H7 (cell line): ENCODE data around the gene PHC2. TPM values are rescaled to one million over a fixed set of nuclear protein-coding genes. Genes with fewer than 3 reads are reported as not detected.

Experiments used
- DNase-seq: peaks from one replicate; pipeline ENCODE4 v3.0.0; 2012
- H3K27me3 ChIP-seq: 2 replicates; pipeline ENCODE4 v1.6.0; 2011; ENCODE audit warnings: mild to moderate bottlenecking, low read length; ENCODE audit not compliant: control insufficient read depth, insufficient read depth
- H3K36me3 ChIP-seq: replicated peaks from 2 replicates; pipeline ENCODE4 v1.5.1; 2011; ENCODE audit warnings: low read length; ENCODE audit not compliant: control insufficient read depth, insufficient read depth
- H3K4me3 ChIP-seq: 2 replicates; pipeline ENCODE4 v1.5.1; 2011; ENCODE audit warnings: low read depth, mild to moderate bottlenecking, control low read depth, low read length, moderate library complexity; ENCODE audit not compliant: insufficient read depth
- total RNA-seq: library from RNA; depleted of rRNA; stranded (reverse); fragments of >200 nt; shearing (Covaris generic); gene quantifications from 2 replicates; pipeline ENCODE4 v1.2.3, GENCODE V29; 2014

Gene PHC2
- total RNA-seq, 1 experiment from 2014 or later, result 50.5 TPM

- peak; percentile 76 for DNase-seq
- peaks cover 5% of the 10 kb centered on the region for H3K27me3 ChIP-seq
- no peaks in the 10 kb centered on the region for H3K36me3 ChIP-seq
- H3K4me3 ChIP-seq, result no peak overlapping the region
Observed at GRCh38 chr1:33342041-33342723, 88.7 kb downstream of the PHC2 start.

GRCh38 chr1:33341190-33341589 is 89.7 kb downstream of the PHC2 start:
- Histone ChIP-seq H3K36me3 (no peaks in the 10 kb centered on the region), H3K4me3 (no peak overlapping the region), H3K27me3 (peaks cover under 1% of the 10 kb centered on the region; the same call in 1 of the 2 replicates)
- no peak for DNase-seq

GRCh38 chr1:33339413-33339812 is 91.5 kb downstream of the PHC2 start:
- no peak for DNase-seq
- no peaks in the 10 kb centered on the region for H3K36me3 ChIP-seq
- no peaks in the 10 kb centered on the region; the same call in 1 of the 2 replicates for H3K27me3 ChIP-seq
- H3K4me3 ChIP-seq, result no peak overlapping the region

- Histone ChIP-seq H3K36me3 (no peaks in the 10 kb centered on the region), H3K27me3 (no peaks in the 10 kb centered on the region; the same call in 1 of the 2 replicates), H3K4me3 (no peak overlapping the region)
- peak; percentile 44 for DNase-seq
Observed at GRCh38 chr1:33338440-33339211, 92.3 kb downstream of the PHC2 start.

- Histone ChIP-seq H3K36me3 (no peaks in the 10 kb centered on the region; the same call in 1 of the 2 replicates), H3K27me3 (no peaks in the 10 kb centered on the region; the same call in 1 of the 2 replicates), H3K4me3 (no peak overlapping the region)
- DNase-seq, result no peak
Observed at GRCh38 chr1:33338048-33338439, 92.9 kb downstream of the PHC2 start.

- Histone ChIP-seq H3K4me3 (no peak overlapping the region), H3K36me3 (no peaks in the 10 kb centered on the region; the same call in 1 of the 2 replicates), H3K27me3 (no peaks in the 10 kb centered on the region; the same call in 1 of the 2 replicates)
- no peak for DNase-seq
Observed at GRCh38 chr1:33337441-33337840, 93.5 kb downstream of the PHC2 start.

- no peak for DNase-seq
- Histone ChIP-seq H3K4me3 (no peak overlapping the region), H3K27me3 (no peaks in the 10 kb centered on the region; the same call in 1 of the 2 replicates), H3K36me3 (no peaks in the 10 kb centered on the region; the same call in 1 of the 2 replicates)
Observed at GRCh38 chr1:33336580-33336979, 94.3 kb downstream of the PHC2 start.

GRCh38 chr1:33335020-33335419 is 95.9 kb downstream of the PHC2 start:
- H3K27me3 ChIP-seq, result no peaks in the 10 kb centered on the region; the same call in 1 of the 2 replicates
- H3K36me3 ChIP-seq, result no peaks in the 10 kb centered on the region; the same call in 1 of the 2 replicates
- H3K4me3 ChIP-seq, result no peak overlapping the region

GRCh38 chr1:33334081-33334552 is 96.8 kb downstream of the PHC2 start:
- no peaks in the 10 kb centered on the region; the same call in 1 of the 2 replicates for H3K27me3 ChIP-seq
- no peak overlapping the region for H3K4me3 ChIP-seq
- no peaks in the 10 kb centered on the region; the same call in 1 of the 2 replicates for H3K36me3 ChIP-seq
- no peak for DNase-seq

More at GRCh38 chr1:33335020-33335419, 95.9 kb downstream of the PHC2 start:
- no peak for DNase-seq

GRCh38 chr1:33332881-33333280 is 98.0 kb downstream of the PHC2 start:
- no peak for DNase-seq
- H3K4me3 ChIP-seq, result no peak overlapping the region

GRCh38 chr1:33332357-33332789 is 98.5 kb downstream of the PHC2 start:
- Histone ChIP-seq H3K4me3 (no peak overlapping the region), H3K27me3 (no peaks in the 10 kb centered on the region), H3K36me3 (no peaks in the 10 kb centered on the region; the same call in none of the 2 replicates)
- no peak for DNase-seq

More at GRCh38 chr1:33332881-33333280, 98.0 kb downstream of the PHC2 start:
- Histone ChIP-seq H3K36me3 (no peaks in the 10 kb centered on the region; the same call in none of the 2 replicates), H3K27me3 (no peaks in the 10 kb centered on the region; the same call in 1 of the 2 replicates)

- H3K4me3 ChIP-seq, result no peak overlapping the region
- no peaks in the 10 kb centered on the region for H3K27me3 ChIP-seq
- H3K36me3 ChIP-seq, result no peaks in the 10 kb centered on the region; the same call in none of the 2 replicates
- no peak for DNase-seq
Observed at GRCh38 chr1:33331444-33332356, 99.2 kb downstream of the PHC2 start.

- no peak overlapping the region for H3K4me3 ChIP-seq
- no peak for DNase-seq
- H3K36me3 ChIP-seq, result no peaks in the 10 kb centered on the region; the same call in none of the 2 replicates
- no peaks in the 10 kb centered on the region for H3K27me3 ChIP-seq
Observed at GRCh38 chr1:33330906-33331305, 100.0 kb downstream of the PHC2 start.
